ENCODE measurements around the gene HACE1.

DNA sequence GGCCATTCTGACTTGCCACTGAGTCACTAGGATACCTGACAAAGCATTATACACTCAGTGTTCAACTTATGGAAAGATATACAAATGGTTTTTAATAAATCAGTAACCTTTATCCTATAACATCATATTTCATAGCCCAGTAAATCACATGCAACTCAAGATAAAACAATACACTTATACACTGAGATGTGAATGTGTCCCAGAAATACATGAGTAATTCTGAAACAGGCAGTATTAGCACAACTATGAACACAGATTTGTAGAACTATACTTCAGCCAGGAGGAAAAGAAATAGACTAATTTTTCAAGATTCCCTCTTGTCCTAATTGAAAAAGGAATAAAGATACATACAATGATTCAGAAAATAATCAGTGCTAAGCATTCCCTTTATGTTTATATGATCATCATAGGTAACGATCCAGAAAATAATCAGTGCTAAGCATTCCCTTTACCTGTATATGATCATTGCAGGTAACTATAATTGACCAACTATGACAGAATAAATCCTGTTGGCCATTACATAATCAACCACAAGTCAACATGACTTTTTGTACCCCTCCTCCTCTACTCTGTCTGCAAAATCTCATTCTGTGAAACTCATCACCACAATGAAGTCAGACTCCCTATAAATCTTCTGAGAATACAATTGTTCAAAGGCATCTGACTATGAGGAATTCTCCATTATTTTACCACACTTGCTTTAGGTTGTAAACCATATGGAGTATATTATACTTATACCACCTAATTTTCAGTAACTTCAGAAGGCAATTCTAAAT lies 30.3 kb downstream of the HACE1 start:
- no peak for TF ChIP-seq BACH2 (CRISPR knock-in tag; IDR thresholded peaks at IDR 0.05; ENCODE audit: borderline replicate concordance)
- no peak for TF ChIP-seq RARB (CRISPR knock-in tag; IDR thresholded peaks at IDR 0.05)
- TF ChIP-seq TOX (CRISPR knock-in tag; IDR thresholded peaks at IDR 0.05; ENCODE audit: borderline replicate concordance), result no peak
- TF ChIP-seq ZFP30 (CRISPR knock-in tag; IDR thresholded peaks at IDR 0.05), result no peak
- no peak for TF ChIP-seq PPARA (CRISPR knock-in tag; IDR thresholded peaks at IDR 0.05; ENCODE audit: borderline replicate concordance)
- no peak for TF ChIP-seq OSR1 (CRISPR knock-in tag; IDR thresholded peaks at IDR 0.05)
- TF ChIP-seq, protein P1, sequence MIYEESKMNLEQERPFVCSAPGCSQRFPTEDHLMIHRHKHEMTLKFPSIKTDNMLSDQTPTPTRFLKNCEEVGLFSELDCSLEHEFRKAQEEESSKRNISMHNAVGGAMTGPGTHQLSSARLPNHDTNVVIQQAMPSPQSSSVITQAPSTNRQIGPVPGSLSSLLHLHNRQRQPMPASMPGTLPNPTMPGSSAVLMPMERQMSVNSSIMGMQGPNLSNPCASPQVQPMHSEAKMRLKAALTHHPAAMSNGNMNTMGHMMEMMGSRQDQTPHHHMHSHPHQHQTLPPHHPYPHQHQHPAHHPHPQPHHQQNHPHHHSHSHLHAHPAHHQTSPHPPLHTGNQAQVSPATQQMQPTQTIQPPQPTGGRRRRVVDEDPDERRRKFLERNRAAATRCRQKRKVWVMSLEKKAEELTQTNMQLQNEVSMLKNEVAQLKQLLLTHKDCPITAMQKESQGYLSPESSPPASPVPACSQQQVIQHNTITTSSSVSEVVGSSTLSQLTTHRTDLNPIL (CRISPR knock-in tag; IDR thresholded peaks at IDR 0.05; ENCODE audit: low read depth), result no peak
- TF ChIP-seq ARNTL (CRISPR knock-in tag; IDR thresholded peaks at IDR 0.05; ENCODE audit: borderline replicate concordance, low read depth), result no peak

Data from SK-N-SH treated with all-trans-retinoic acid at 6 μM for 48 hours (cell line).